B cell (primary cell): ENCODE results near the gene BBS5.

Experiments used
- EZH2 ChIP-seq: IDR thresholded peaks from 2 replicates; pipeline ENCODE4 v1.6.1; 2012; ENCODE audit warnings: borderline replicate concordance, low read depth, mild to moderate bottlenecking, moderate library complexity, low read length; ENCODE audit not compliant: insufficient read depth, poor library complexity, severe bottlenecking
- TF ChIP-seq, protein P1 (sequence below): fragments of 200-600 bp; IDR thresholded peaks from one replicate; pipeline ENCODE4 v1.8.0; 2022; ENCODE audit warnings: antibody characterized with exemption, mild to moderate bottlenecking

DNA sequence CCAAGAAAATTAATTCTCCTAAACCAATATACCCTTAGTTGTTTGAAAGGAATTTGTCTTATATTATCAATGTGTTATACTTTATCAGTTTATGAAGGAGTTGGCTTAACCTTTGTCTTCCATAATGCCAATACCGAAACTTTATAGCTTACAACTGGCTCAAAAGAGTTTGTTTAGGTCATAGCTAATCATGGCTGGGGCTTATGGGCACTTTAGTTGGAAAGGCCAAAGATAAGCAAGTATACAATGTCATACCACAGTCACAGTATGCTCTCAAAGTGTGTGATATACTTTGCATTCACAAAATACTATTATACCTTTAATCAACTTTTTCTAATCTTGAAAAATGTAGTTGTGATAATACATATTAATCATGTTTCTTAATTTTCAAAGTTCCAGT, 32.5 kb downstream of the BBS5 start:
- TF ChIP-seq, protein P1, sequence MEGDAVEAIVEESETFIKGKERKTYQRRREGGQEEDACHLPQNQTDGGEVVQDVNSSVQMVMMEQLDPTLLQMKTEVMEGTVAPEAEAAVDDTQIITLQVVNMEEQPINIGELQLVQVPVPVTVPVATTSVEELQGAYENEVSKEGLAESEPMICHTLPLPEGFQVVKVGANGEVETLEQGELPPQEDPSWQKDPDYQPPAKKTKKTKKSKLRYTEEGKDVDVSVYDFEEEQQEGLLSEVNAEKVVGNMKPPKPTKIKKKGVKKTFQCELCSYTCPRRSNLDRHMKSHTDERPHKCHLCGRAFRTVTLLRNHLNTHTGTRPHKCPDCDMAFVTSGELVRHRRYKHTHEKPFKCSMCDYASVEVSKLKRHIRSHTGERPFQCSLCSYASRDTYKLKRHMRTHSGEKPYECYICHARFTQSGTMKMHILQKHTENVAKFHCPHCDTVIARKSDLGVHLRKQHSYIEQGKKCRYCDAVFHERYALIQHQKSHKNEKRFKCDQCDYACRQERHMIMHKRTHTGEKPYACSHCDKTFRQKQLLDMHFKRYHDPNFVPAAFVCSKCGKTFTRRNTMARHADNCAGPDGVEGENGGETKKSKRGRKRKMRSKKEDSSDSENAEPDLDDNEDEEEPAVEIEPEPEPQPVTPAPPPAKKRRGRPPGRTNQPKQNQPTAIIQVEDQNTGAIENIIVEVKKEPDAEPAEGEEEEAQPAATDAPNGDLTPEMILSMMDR: no peak
- TF ChIP-seq EZH2: no peak
